Measurements from ENCODE around the gene DNAJC17. TPM values are rescaled to one million over a fixed set of nuclear protein-coding genes. Genes with fewer than 3 reads are reported as not detected.

DNAJC17 gene
- total RNA-seq, 1 experiment from 2014 or later, result 34.5 TPM

GRCh38 chr15:40850576-40851112 lies 43.4 kb upstream of the DNAJC17 start:
- DNase-seq (ENCODE audit: low spot score), result no peak
- POLR2A ChIA-PET (ENCODE audit: low non-redundant PET), result no interaction called here
- TF ChIP-seq EZH2 (IDR thresholded peaks at IDR 0.05; ENCODE audit: borderline replicate concordance, low read depth, low read length, poor library complexity, severe bottlenecking) (no peak), CTCF (conservative IDR thresholded peaks at IDR 0.05; ENCODE audit: low read depth, low read length) (no peak)

DNA sequence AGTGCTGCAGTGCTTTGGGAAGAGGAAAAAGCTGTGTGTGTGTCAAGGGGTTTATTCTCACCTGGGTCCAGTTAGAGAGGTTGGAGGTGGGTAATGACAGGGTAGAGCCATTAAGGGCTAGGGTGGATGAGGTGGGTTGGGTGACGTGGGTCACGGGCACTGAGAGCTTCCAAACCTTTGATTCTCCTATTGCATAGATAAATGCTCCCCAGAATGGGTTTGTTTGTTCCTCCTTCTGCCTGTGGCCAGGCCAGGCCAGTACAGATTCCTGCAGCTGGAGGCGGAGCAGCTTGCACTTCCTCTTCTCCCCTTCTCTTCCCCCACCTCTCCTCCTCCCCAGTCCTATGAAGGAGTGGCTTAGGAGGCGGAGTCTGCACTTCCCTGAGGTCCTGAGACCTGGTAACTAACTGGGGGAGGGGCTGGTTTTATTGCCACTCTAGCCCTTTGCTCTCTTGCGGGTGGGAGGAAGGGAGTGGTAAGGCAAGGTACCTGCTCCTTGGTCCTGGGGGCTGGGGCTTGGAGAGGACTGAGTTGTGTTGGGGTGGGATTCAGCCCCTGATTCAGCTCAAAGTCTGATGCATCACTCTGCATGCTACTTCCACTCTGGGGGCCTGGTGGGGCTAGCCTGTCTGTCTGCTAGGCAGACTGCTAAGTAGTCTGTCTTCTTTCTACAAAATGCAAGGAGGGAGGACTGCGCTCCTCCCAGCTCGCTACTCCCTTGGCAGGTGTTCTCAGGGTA lies 40.1 kb upstream of the DNAJC17 start:
- peaks cover 3% of the 10 kb centered on the region for H3K4me1 ChIP-seq (ENCODE audit: insufficient read depth, low read length, poor library complexity, severe bottlenecking)
- no peak overlapping the region for H3K4me3 ChIP-seq (ENCODE audit: low read depth, low read length, poor library complexity, severe bottlenecking)
- H3K36me3 ChIP-seq (ENCODE audit: insufficient read depth, low read length, poor library complexity, severe bottlenecking), result no peaks in the 10 kb centered on the region
- peaks cover 21% of the 10 kb centered on the region for H3K27me3 ChIP-seq (replicated peaks; ENCODE audit: insufficient read depth, low read depth, low read length, poor library complexity)
- POLR2A ChIA-PET (ENCODE audit: low non-redundant PET), result interaction anchor here (0.5 kb wide), 1 partner anchor 10 kb away, joined by 5 read pairs; no protein-coding TSS in a partner anchor
- no peaks in the 10 kb centered on the region for H3K9me3 ChIP-seq (ENCODE audit: low read depth, low read length, poor library complexity, severe bottlenecking)
- H3K27ac ChIP-seq (ENCODE audit: low read depth, low read length, poor library complexity, severe bottlenecking), result no peak overlapping the region
- no TSS peak for BruUV-seq (replicated peaks)
- intact Hi-C loops (cut with micrococcal nuclease; ENCODE audit: unreplicated experiment), result no loop called here
- peak; percentile 62 for DNase-seq (ENCODE audit: low spot score)
- TF ChIP-seq CTCF (conservative IDR thresholded peaks at IDR 0.05; ENCODE audit: low read depth, low read length) (no peak), EZH2 (IDR thresholded peaks at IDR 0.05; ENCODE audit: borderline replicate concordance, low read depth, low read length, poor library complexity, severe bottlenecking) (no peak)
- CTCF ChIA-PET, result interaction anchor here (1.4 kb wide), 1 partner anchor 11 kb away, joined by 5 read pairs; no protein-coding TSS in a partner anchor

More at GRCh38 chr15:40850576-40851112, 43.4 kb upstream of the DNAJC17 start:
- no peak overlapping the region for H3K4me3 ChIP-seq (ENCODE audit: low read depth, low read length, poor library complexity, severe bottlenecking)
- no peaks in the 10 kb centered on the region for H3K9me3 ChIP-seq (ENCODE audit: low read depth, low read length, poor library complexity, severe bottlenecking)
- H3K27me3 ChIP-seq (replicated peaks; ENCODE audit: insufficient read depth, low read depth, low read length, poor library complexity), result no peaks in the 10 kb centered on the region
- no peaks in the 10 kb centered on the region for H3K36me3 ChIP-seq (ENCODE audit: insufficient read depth, low read length, poor library complexity, severe bottlenecking)
- H3K27ac ChIP-seq (ENCODE audit: low read depth, low read length, poor library complexity, severe bottlenecking), result no peak overlapping the region
- BruUV-seq (replicated peaks), result no TSS peak
- H3K4me1 ChIP-seq (ENCODE audit: insufficient read depth, low read length, poor library complexity, severe bottlenecking), result peaks cover 3% of the 10 kb centered on the region
- CTCF ChIA-PET, result no interaction called here
- intact Hi-C loops (cut with micrococcal nuclease; ENCODE audit: unreplicated experiment), result no loop called here

- POLR2A ChIA-PET (ENCODE audit: low non-redundant PET), result no interaction called here
- intact Hi-C loops (cut with micrococcal nuclease; ENCODE audit: unreplicated experiment), result no loop called here
- CTCF ChIA-PET, result interaction anchor here (1.4 kb wide), 1 partner anchor 11 kb away, joined by 5 read pairs; no protein-coding TSS in a partner anchor
These were observed 39.6 kb upstream of the DNAJC17 start for GRCh38 chr15:40846841-40847222.

More at GRCh38 chr15:40846841-40847222, 39.6 kb upstream of the DNAJC17 start:
- no peak for TF ChIP-seq CTCF (conservative IDR thresholded peaks at IDR 0.05; ENCODE audit: low read depth, low read length)
- no peak for TF ChIP-seq EZH2 (IDR thresholded peaks at IDR 0.05; ENCODE audit: borderline replicate concordance, low read depth, low read length, poor library complexity, severe bottlenecking)
- Histone ChIP-seq H3K27me3 (replicated peaks; ENCODE audit: insufficient read depth, low read depth, low read length, poor library complexity) (peaks cover 21% of the 10 kb centered on the region), H3K4me3 (ENCODE audit: low read depth, low read length, poor library complexity, severe bottlenecking) (no peak overlapping the region), H3K36me3 (ENCODE audit: insufficient read depth, low read length, poor library complexity, severe bottlenecking) (no peaks in the 10 kb centered on the region), H3K27ac (ENCODE audit: low read depth, low read length, poor library complexity, severe bottlenecking) (no peak overlapping the region), H3K4me1 (ENCODE audit: insufficient read depth, low read length, poor library complexity, severe bottlenecking) (peaks cover 3% of the 10 kb centered on the region), H3K9me3 (ENCODE audit: low read depth, low read length, poor library complexity, severe bottlenecking) (no peaks in the 10 kb centered on the region)
- DNase-seq (ENCODE audit: low spot score), result no peak
- no TSS peak for BruUV-seq (replicated peaks)

Data from A673 (cell line).